ENCODE measurements around the gene CCDC141. TPM values are rescaled to one million over a fixed set of nuclear protein-coding genes. Genes with fewer than 3 reads are reported as not detected.

CCDC141 gene
- total RNA-seq, 4 donors from 2014 or later, result 1.6 to 10.3 (median 5.3) TPM

GRCh38 chr2:178877874-178878273 is 172.1 kb downstream of the CCDC141 start:
- Histone ChIP-seq H3K4me3 (no peak overlapping the region), H3K27ac (peak overlapping the region in 1 of 4 donors; percentile 41), H3K4me1 (peaks cover 0 to 17% (median 0%) of the 10 kb centered on the region in 3 donors), H3K27me3 (no peaks in the 10 kb centered on the region), H3K36me3 (no peaks in the 10 kb centered on the region), H3K9me3 (no peaks in the 10 kb centered on the region)
- no peak for ATAC-seq
- TF ChIP-seq POLR2A (IDR thresholded peaks at IDR 0.05) (no peak), EP300 (IDR thresholded peaks at IDR 0.05) (no peak), POLR2AphosphoS5 (IDR thresholded peaks at IDR 0.05) (no peak)
- TF ChIP-seq, protein P1, sequence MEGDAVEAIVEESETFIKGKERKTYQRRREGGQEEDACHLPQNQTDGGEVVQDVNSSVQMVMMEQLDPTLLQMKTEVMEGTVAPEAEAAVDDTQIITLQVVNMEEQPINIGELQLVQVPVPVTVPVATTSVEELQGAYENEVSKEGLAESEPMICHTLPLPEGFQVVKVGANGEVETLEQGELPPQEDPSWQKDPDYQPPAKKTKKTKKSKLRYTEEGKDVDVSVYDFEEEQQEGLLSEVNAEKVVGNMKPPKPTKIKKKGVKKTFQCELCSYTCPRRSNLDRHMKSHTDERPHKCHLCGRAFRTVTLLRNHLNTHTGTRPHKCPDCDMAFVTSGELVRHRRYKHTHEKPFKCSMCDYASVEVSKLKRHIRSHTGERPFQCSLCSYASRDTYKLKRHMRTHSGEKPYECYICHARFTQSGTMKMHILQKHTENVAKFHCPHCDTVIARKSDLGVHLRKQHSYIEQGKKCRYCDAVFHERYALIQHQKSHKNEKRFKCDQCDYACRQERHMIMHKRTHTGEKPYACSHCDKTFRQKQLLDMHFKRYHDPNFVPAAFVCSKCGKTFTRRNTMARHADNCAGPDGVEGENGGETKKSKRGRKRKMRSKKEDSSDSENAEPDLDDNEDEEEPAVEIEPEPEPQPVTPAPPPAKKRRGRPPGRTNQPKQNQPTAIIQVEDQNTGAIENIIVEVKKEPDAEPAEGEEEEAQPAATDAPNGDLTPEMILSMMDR (IDR thresholded peaks at IDR 0.05), result no peak
- 44 to 50% methylated on average over 2 of the region's 2 CpGs for WGBS, 2 donors (ENCODE audit: low coverage in 1 of 2)

DNA sequence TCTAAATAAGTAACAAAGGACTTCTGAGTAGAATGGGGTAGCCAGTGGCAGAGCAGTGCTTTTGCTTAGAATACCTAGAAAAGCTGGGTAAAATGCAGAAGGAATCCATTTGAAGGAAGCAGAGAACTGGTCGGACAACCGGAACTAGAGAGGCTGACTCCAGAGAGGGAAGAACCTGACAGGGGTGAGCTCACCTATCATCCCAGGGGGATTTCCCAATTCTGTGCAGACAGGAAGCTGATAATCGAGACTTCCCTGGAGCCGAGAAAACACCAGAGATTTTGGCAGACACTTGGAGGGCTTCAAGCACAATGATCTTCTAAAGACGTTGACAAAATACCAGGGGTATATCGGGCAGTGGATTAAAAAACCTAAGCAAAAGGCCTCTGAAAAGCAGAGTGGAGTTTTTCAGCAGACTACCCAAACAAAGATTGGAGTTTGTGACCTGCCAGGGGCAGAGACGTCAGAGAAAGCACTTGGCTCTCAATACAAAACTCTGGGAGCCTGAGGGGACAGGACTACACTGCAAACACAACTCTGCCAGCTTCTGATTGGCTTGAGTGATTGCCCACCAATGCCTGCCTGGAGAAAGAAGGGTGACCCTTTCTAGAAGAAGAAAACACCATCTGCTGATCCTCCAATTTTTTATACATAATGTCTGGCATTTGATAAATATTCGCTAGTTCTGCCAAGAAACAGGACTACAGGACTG is 175.3 kb downstream of the CCDC141 start:
- ATAC-seq, result no peak
- Histone ChIP-seq H3K4me1 (peaks cover 0 to 17% (median 0%) of the 10 kb centered on the region in 3 donors), H3K36me3 (no peaks in the 10 kb centered on the region), H3K4me3 (no peak overlapping the region), H3K27me3 (no peaks in the 10 kb centered on the region), H3K27ac (peak overlapping the region in 1 of 4 donors; percentile 46), H3K9me3 (no peaks in the 10 kb centered on the region)
- 33 to 47% methylated on average over 7 to 8 of the region's 8 CpGs for WGBS, 2 donors (ENCODE audit: low coverage in 1 of 2)
- TF ChIP-seq EP300 (IDR thresholded peaks at IDR 0.05) (no peak), POLR2A (IDR thresholded peaks at IDR 0.05) (no peak), POLR2AphosphoS5 (IDR thresholded peaks at IDR 0.05) (no peak)
- TF ChIP-seq, protein P1 (IDR thresholded peaks at IDR 0.05), result no peak

DNA sequence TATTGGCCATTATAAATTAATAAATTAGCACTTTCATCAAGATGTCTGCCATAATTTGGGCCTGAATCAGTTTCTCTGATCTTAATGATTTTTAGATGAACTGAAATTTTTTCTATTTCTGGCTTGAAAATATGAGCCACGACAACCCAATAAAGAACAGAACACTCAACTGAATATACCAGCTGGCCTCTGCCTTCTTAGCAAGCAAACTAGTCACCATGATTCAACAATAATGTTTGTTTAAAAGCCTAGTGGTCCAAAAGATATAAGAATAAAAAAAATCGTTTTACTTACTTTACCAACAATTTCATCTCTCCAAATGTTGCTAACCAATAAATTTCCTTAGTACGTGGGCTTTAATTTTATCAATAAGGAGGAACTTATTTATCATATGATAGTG is 176.0 kb downstream of the CCDC141 start:
- no peaks in the 10 kb centered on the region for H3K36me3 ChIP-seq
- no peak overlapping the region for H3K27ac ChIP-seq
- H3K9me3 ChIP-seq, result no peaks in the 10 kb centered on the region
- no peaks in the 10 kb centered on the region for H3K27me3 ChIP-seq
- TF ChIP-seq EP300 (IDR thresholded peaks at IDR 0.05) (no peak), POLR2A (IDR thresholded peaks at IDR 0.05) (no peak), POLR2AphosphoS5 (IDR thresholded peaks at IDR 0.05) (no peak)
- TF ChIP-seq, protein P1 (IDR thresholded peaks at IDR 0.05), result no peak
- WGBS, 2 donors (ENCODE audit: low coverage in 1 of 2), result 59 to 93% methylated on average over 3 of the region's 3 CpGs
- H3K4me3 ChIP-seq, result no peak overlapping the region
- peaks cover 0 to 17% (median 0%) of the 10 kb centered on the region in 3 donors for H3K4me1 ChIP-seq
- no peak for ATAC-seq

DNA sequence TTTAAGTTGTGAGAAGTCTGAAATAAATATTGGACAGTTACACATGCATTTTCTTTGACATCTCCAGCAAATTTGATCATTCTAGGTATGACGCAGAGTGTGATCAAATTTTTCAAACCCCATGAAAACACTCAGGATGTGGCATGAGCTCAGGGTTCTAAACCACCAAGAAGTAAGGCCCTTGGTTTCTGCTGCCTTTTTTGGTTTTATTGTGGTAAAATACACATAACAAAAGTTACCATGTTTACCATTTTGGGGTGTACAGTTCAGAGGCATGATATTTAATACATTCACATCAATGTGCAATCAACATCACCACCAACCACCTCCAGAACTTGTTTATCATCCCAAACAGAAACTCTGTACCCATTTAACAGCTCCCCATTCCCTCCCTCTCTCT is 178.4 kb downstream of the CCDC141 start:
- no peaks in the 10 kb centered on the region for H3K9me3 ChIP-seq
- no peak for ATAC-seq
- no peak overlapping the region for H3K27ac ChIP-seq
- no peaks in the 10 kb centered on the region for H3K27me3 ChIP-seq
- TF ChIP-seq EP300 (IDR thresholded peaks at IDR 0.05) (no peak), POLR2A (IDR thresholded peaks at IDR 0.05) (no peak), POLR2AphosphoS5 (IDR thresholded peaks at IDR 0.05) (no peak)
- TF ChIP-seq, protein P1 (IDR thresholded peaks at IDR 0.05), result no peak
- no peaks in the 10 kb centered on the region for H3K36me3 ChIP-seq
- WGBS, 2 donors (ENCODE audit: low coverage in 1 of 2), result 88 to 100% methylated on average over 1 of the region's 1 CpG
- H3K4me1 ChIP-seq, result peaks cover 0 to 7% (median 0%) of the 10 kb centered on the region in 3 donors
- H3K4me3 ChIP-seq, result no peak overlapping the region

DNA sequence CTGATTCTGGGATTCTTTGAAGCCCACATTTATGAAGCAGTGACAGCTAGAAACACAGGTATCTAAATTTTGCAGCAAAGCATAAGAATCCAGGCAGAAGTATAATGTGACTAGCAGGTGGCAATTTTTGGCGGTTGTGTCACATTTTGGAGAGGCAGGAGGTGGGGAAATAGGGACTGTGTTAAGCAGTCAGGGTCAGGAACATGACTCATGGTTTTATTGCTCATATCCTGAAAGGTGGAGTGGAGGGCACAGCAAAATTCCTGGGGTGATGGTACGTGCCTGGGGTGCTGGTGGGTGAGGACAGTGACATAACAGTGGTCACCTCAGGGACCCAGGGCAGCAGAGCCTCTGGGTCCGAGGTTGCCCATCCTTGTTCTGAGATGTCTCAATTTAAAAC is 179.2 kb downstream of the CCDC141 start:
- no peaks in the 10 kb centered on the region for H3K27me3 ChIP-seq
- TF ChIP-seq POLR2A (IDR thresholded peaks at IDR 0.05) (no peak), POLR2AphosphoS5 (IDR thresholded peaks at IDR 0.05) (no peak), EP300 (IDR thresholded peaks at IDR 0.05) (no peak)
- TF ChIP-seq, protein P1 (IDR thresholded peaks at IDR 0.05), result no peak
- WGBS, 2 donors (ENCODE audit: low coverage in 1 of 2), result 42 to 73% methylated on average over 2 to 3 of the region's 3 CpGs
- ATAC-seq, result no peak
- peaks cover 0 to 7% (median 0%) of the 10 kb centered on the region in 3 donors for H3K4me1 ChIP-seq
- H3K4me3 ChIP-seq, result no peak overlapping the region
- H3K36me3 ChIP-seq, result no peaks in the 10 kb centered on the region
- no peaks in the 10 kb centered on the region for H3K9me3 ChIP-seq
- no peak overlapping the region for H3K27ac ChIP-seq
